Measurements from ENCODE around the gene CLIP2.
A peak's percentile ranks its signal among the peaks of the same experiment; 100 is the strongest.

Gene CLIP2

GRCh38 chr7:74289659-74290552, 699 bp downstream of the CLIP2 start:
- no peaks in the 10 kb centered on the region for H3K27me3 ChIP-seq (ENCODE audit: low read depth, low read length)
- H3K4me3 ChIP-seq (ENCODE audit: low read depth in 1 of 2, low read length in 2 of 2), result peak overlapping the region; percentile 65 to 74
- peaks cover 17 to 40% of the 10 kb centered on the region in 2 donors for H3K4me1 ChIP-seq (ENCODE audit: control insufficient read depth in 1 of 2, insufficient read depth in 2 of 2, low read length in 2 of 2)
- no peaks in the 10 kb centered on the region for H3K36me3 ChIP-seq (ENCODE audit: control insufficient read depth in 1 of 2, insufficient read depth in 2 of 2, low read length in 2 of 2)
- no peaks in the 10 kb centered on the region for H3K9me3 ChIP-seq (ENCODE audit: control insufficient read depth in 1 of 2, low read length in 2 of 2)
- no peak overlapping the region for H3K27ac ChIP-seq (ENCODE audit: low read length)

DNA sequence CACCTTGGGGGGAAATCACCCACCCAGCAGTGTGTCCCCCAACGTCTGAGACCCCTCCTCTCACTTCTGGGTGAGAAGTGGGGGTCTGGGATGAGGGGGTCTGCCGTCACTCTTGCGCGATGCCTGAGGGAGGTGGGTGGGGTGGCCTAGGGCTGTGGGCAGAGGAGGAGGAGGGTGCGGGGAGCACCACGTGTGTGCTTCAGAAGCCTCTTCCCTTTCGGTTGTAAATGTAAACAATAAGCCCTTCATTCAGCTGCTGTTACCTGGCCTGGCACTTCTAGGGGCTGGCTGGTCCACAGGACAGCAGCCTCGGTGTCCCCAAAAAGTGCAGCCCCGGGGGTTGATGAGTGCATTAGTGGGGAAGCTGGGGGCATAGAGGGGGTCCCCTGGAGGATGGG, 1.3 kb downstream of the CLIP2 start:
- Histone ChIP-seq H3K27me3 (ENCODE audit: low read depth, low read length) (no peaks in the 10 kb centered on the region), H3K27ac (ENCODE audit: low read length) (peak overlapping the region; percentile 45), H3K9me3 (ENCODE audit: control insufficient read depth in 1 of 2, low read length in 2 of 2) (no peaks in the 10 kb centered on the region), H3K4me3 (ENCODE audit: low read depth in 1 of 2, low read length in 2 of 2) (peak overlapping the region; percentile 65 to 74), H3K36me3 (ENCODE audit: control insufficient read depth in 1 of 2, insufficient read depth in 2 of 2, low read length in 2 of 2) (no peaks in the 10 kb centered on the region), H3K4me1 (ENCODE audit: control insufficient read depth in 1 of 2, insufficient read depth in 2 of 2, low read length in 2 of 2) (peaks cover 17 to 44% of the 10 kb centered on the region in 2 donors)

- Histone ChIP-seq H3K36me3 (ENCODE audit: control insufficient read depth in 1 of 2, insufficient read depth in 2 of 2, low read length in 2 of 2) (no peaks in the 10 kb centered on the region), H3K9me3 (ENCODE audit: control insufficient read depth in 1 of 2, low read length in 2 of 2) (no peaks in the 10 kb centered on the region), H3K27me3 (ENCODE audit: low read depth, low read length) (no peaks in the 10 kb centered on the region), H3K4me1 (ENCODE audit: control insufficient read depth in 1 of 2, insufficient read depth in 2 of 2, low read length in 2 of 2) (peaks cover 17 to 44% of the 10 kb centered on the region in 2 donors), H3K4me3 (ENCODE audit: low read depth in 1 of 2, low read length in 2 of 2) (peak overlapping the region; percentile 65 to 74), H3K27ac (ENCODE audit: low read length) (peak overlapping the region; percentile 45)
Observed at GRCh38 chr7:74290981-74291441, 1.8 kb downstream of the CLIP2 start.

DNA sequence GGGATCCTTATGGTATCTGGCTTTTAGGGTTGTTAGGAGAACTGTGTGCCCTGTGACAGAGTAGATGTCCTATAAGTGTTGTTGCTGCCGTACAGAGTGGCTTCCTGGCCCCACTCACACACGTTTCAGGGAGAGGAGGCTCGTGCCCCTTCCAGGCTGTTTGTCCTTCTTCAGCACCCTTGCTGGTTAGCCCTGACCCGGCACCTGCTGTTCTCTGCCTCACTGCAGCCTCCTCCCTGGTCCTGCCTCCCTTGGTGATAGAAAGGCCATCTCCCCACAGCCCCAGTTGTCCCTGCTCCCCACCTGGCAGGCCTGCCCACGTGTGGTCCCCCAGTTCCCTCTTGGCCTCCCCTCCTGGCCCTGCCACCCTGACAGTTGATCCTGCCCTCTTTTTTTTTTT, 2.3 kb downstream of the CLIP2 start:
- Histone ChIP-seq H3K9me3 (ENCODE audit: control insufficient read depth in 1 of 2, low read length in 2 of 2) (no peaks in the 10 kb centered on the region), H3K4me3 (ENCODE audit: low read depth in 1 of 2, low read length in 2 of 2) (no peak overlapping the region), H3K27me3 (ENCODE audit: low read depth, low read length) (no peaks in the 10 kb centered on the region), H3K27ac (ENCODE audit: low read length) (no peak overlapping the region), H3K36me3 (ENCODE audit: control insufficient read depth in 1 of 2, insufficient read depth in 2 of 2, low read length in 2 of 2) (no peaks in the 10 kb centered on the region), H3K4me1 (ENCODE audit: control insufficient read depth in 1 of 2, insufficient read depth in 2 of 2, low read length in 2 of 2) (peaks cover 17 to 44% of the 10 kb centered on the region in 2 donors)

GRCh38 chr7:74292757-74293576, 3.8 kb downstream of the CLIP2 start:
- Histone ChIP-seq H3K4me1 (ENCODE audit: control insufficient read depth in 1 of 2, insufficient read depth in 2 of 2, low read length in 2 of 2) (peaks cover 17 to 43% of the 10 kb centered on the region in 2 donors), H3K9me3 (ENCODE audit: control insufficient read depth in 1 of 2, low read length in 2 of 2) (no peaks in the 10 kb centered on the region), H3K4me3 (ENCODE audit: low read depth in 1 of 2, low read length in 2 of 2) (no peak overlapping the region), H3K27me3 (ENCODE audit: low read depth, low read length) (no peaks in the 10 kb centered on the region), H3K27ac (ENCODE audit: low read length) (peak overlapping the region; percentile 67), H3K36me3 (ENCODE audit: control insufficient read depth in 1 of 2, insufficient read depth in 2 of 2, low read length in 2 of 2) (no peaks in the 10 kb centered on the region)

DNA sequence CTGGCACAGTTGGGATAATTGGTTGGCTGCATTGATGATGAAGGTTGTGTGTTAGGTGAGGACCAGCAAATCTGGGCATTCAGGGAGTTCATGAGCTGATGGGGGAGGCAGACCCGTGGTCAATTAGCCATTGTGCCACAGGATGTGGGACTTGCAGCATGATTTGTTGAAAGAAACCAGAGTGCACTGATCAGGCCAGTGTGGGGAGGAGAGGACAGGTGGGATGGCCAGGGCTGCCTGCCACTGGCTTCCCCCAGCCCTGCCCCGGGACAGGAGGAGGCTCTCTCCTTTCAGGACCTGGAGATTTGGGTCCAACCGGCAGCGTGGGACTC, 4.3 kb downstream of the CLIP2 start:
- Histone ChIP-seq H3K4me1 (ENCODE audit: control insufficient read depth in 1 of 2, insufficient read depth in 2 of 2, low read length in 2 of 2) (peaks cover 14 to 39% of the 10 kb centered on the region in 2 donors), H3K4me3 (ENCODE audit: low read depth in 1 of 2, low read length in 2 of 2) (no peak overlapping the region), H3K27me3 (ENCODE audit: low read depth, low read length) (no peaks in the 10 kb centered on the region), H3K36me3 (ENCODE audit: control insufficient read depth in 1 of 2, insufficient read depth in 2 of 2, low read length in 2 of 2) (no peaks in the 10 kb centered on the region), H3K9me3 (ENCODE audit: control insufficient read depth in 1 of 2, low read length in 2 of 2) (no peaks in the 10 kb centered on the region), H3K27ac (ENCODE audit: low read length) (peak overlapping the region; percentile 67)

GRCh38 chr7:74294191-74294998, 5.2 kb downstream of the CLIP2 start:
- no peaks in the 10 kb centered on the region for H3K27me3 ChIP-seq (ENCODE audit: low read depth, low read length)
- no peak overlapping the region for H3K4me3 ChIP-seq (ENCODE audit: low read depth in 1 of 2, low read length in 2 of 2)
- no peak overlapping the region for H3K27ac ChIP-seq (ENCODE audit: low read length)
- H3K9me3 ChIP-seq (ENCODE audit: control insufficient read depth in 1 of 2, low read length in 2 of 2), result no peaks in the 10 kb centered on the region
- H3K36me3 ChIP-seq (ENCODE audit: control insufficient read depth in 1 of 2, insufficient read depth in 2 of 2, low read length in 2 of 2), result no peaks in the 10 kb centered on the region
- peaks cover 14 to 34% of the 10 kb centered on the region in 2 donors for H3K4me1 ChIP-seq (ENCODE audit: control insufficient read depth in 1 of 2, insufficient read depth in 2 of 2, low read length in 2 of 2)

DNA sequence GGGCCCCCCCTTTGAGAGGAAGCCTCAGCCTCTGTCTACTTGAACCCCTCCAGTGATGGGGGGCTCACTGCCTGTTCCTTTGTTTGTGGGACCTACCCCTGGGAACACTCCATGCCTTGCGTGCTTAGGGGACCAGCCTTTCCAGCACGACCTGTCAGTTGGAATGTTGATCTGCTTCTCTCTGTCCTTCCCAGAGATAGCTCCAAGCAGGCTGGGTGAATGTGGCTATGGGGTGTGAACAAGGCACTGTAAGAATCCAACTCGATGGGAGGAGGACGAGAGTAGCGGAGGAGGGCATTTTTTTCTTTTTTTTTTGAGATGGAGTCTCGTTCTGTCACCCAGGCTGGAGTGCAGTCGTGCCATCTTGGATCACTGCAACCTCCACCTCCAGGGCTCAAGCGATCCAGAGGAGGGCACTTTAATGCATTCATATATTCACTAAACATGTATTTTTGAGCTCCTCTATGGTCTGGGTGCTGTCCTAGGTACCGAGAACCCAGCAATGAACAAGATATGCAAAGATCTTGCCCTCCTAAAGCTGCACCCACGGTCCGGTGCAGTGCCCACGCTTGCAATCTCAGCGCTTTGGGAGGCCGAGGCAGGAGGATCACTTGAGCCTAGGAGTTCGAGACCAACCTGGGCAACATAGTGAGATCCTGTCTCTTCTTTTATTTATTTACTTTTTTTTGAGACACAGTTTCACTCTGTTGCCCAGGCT, 8.5 kb downstream of the CLIP2 start:
- Histone ChIP-seq H3K27ac (ENCODE audit: low read length) (no peak overlapping the region), H3K4me1 (ENCODE audit: control insufficient read depth in 1 of 2, insufficient read depth in 2 of 2, low read length in 2 of 2) (peaks cover 6 to 19% of the 10 kb centered on the region in 2 donors), H3K4me3 (ENCODE audit: low read depth in 1 of 2, low read length in 2 of 2) (no peak overlapping the region), H3K36me3 (ENCODE audit: control insufficient read depth in 1 of 2, insufficient read depth in 2 of 2, low read length in 2 of 2) (no peaks in the 10 kb centered on the region), H3K27me3 (ENCODE audit: low read depth, low read length) (no peaks in the 10 kb centered on the region), H3K9me3 (ENCODE audit: control insufficient read depth in 1 of 2, low read length in 2 of 2) (no peaks in the 10 kb centered on the region)

- no peaks in the 10 kb centered on the region for H3K36me3 ChIP-seq (ENCODE audit: control insufficient read depth in 1 of 2, insufficient read depth in 2 of 2, low read length in 2 of 2)
- no peak overlapping the region for H3K27ac ChIP-seq (ENCODE audit: low read length)
- H3K27me3 ChIP-seq (ENCODE audit: low read depth, low read length), result no peaks in the 10 kb centered on the region
- no peak overlapping the region for H3K4me3 ChIP-seq (ENCODE audit: low read depth in 1 of 2, low read length in 2 of 2)
- H3K9me3 ChIP-seq (ENCODE audit: control insufficient read depth in 1 of 2, low read length in 2 of 2), result no peaks in the 10 kb centered on the region
- H3K4me1 ChIP-seq (ENCODE audit: control insufficient read depth in 1 of 2, insufficient read depth in 2 of 2, low read length in 2 of 2), result peaks cover 4 to 9% of the 10 kb centered on the region in 2 donors
Observed at GRCh38 chr7:74299401-74299800, 10.2 kb downstream of the CLIP2 start.

GRCh38 chr7:74300926-74301325, 11.7 kb downstream of the CLIP2 start:
- no peaks in the 10 kb centered on the region for H3K27me3 ChIP-seq (ENCODE audit: low read depth, low read length)
- no peaks in the 10 kb centered on the region for H3K9me3 ChIP-seq (ENCODE audit: control insufficient read depth in 1 of 2, low read length in 2 of 2)
- no peak overlapping the region for H3K4me3 ChIP-seq (ENCODE audit: low read depth in 1 of 2, low read length in 2 of 2)
- H3K27ac ChIP-seq (ENCODE audit: low read length), result no peak overlapping the region
- H3K4me1 ChIP-seq (ENCODE audit: control insufficient read depth in 1 of 2, insufficient read depth in 2 of 2, low read length in 2 of 2), result peaks cover 0 to under 1% of the 10 kb centered on the region in 2 donors
- H3K36me3 ChIP-seq (ENCODE audit: control insufficient read depth in 1 of 2, insufficient read depth in 2 of 2, low read length in 2 of 2), result no peaks in the 10 kb centered on the region
